CD8-positive, alpha-beta memory T cell (primary cell): ENCODE data around the gene NLRC4. TPM values are rescaled to one million over a fixed set of nuclear protein-coding genes. Genes with fewer than 3 reads are reported as not detected.

Experiments
- polyA plus RNA-seq: library from polyadenylated mRNA; unstranded; fragments of 300-500 nt; fragmentation: Illumina TruSeq; gene quantifications from one replicate; pipeline ENCODE4 v1.2.3, GENCODE V29; 2021
- total RNA-seq, 2 experiments: library from RNA; stranded (reverse); gene quantifications; one replicate each; pipeline ENCODE4 v1.2.3, GENCODE V29; 2021

The NLRC4 gene
- total and polyA plus RNA-seq, 3 experiments from 2014 or later, result 0.07 to 0.16 TPM; not detected in 1

Other genes with a start within 250 kb of the NLRC4 start
- 10 to 100 TPM; 78.2 to 82.7 TPM for gene DPY30, start 225.1 kb downstream of the NLRC4 start, total RNA-seq
- 155 TPM for gene DPY30, start 225.1 kb downstream of the NLRC4 start, polyA plus RNA-seq
- 10 to 100 TPM; 19.7 to 20.4 TPM for gene SPAST, start 201.3 kb downstream of the NLRC4 start, total RNA-seq
- gene SPAST, start 201.3 kb downstream of the NLRC4 start, polyA plus RNA-seq, result 10.6 TPM
- gene SLC30A6, start 99.0 kb downstream of the NLRC4 start, total RNA-seq, result 10 to 100 TPM; 29.5 to 29.6 TPM
- 8.8 TPM for gene SLC30A6, start 99.0 kb downstream of the NLRC4 start, polyA plus RNA-seq
- gene YIPF4, start 13.0 kb upstream of the NLRC4 start, total RNA-seq, result 10 to 100 TPM; 43.1 to 47.0 TPM
- 22.9 TPM for gene YIPF4, start 13.0 kb upstream of the NLRC4 start, polyA plus RNA-seq
- gene BIRC6, start 92.1 kb upstream of the NLRC4 start, total RNA-seq, result 10 to 100 TPM; 71.8 to 72.5 TPM
- gene BIRC6, start 92.1 kb upstream of the NLRC4 start, polyA plus RNA-seq, result 32.4 TPM